Endothelial cell of umbilical vein (primary cell): ENCODE data around the gene STARD5. TPM values are rescaled to one million over a fixed set of nuclear protein-coding genes. Genes with fewer than 3 reads are reported as not detected.

ENCODE experiments used
- BruUV-seq: library from RNA; stranded (reverse); fragments of 400-500 nt; replicated peaks from 2 replicates; lab custom pipeline; 2021; lab: Mats Ljungman, UMichigan
- CTCF ChIA-PET: fragments of 300-600, 350-600 bp; sonication (Branson Sonifier 250); formaldehyde crosslinking; loops from one replicate; lab custom pipeline; 2021; ENCODE audit warnings: antibody characterized with exemption, inconsistent platforms; lab: Charles Lee
- POLR2A ChIA-PET: fragments of 300-600, 350-600 bp; sonication (Branson Sonifier 250); formaldehyde crosslinking; loops from one replicate; lab custom pipeline; 2021; ENCODE audit warnings: antibody characterized with exemption, inconsistent platforms; lab: Charles Lee
- DNase-seq: peaks from one replicate; pipeline ENCODE4 v3.0.0-alpha.2; 2011; ENCODE audit warnings: low read depth, low spot score
- FAIRE-seq: peaks from 2 replicates; lab custom pipeline; 2011; peaks lifted over from hg19 to GRCh38; lab: Jason Lieb, UNC
- H2AFZ ChIP-seq: 2 replicates; pipeline ENCODE4 v1.6.0; 2012; ENCODE audit warnings: low read depth, low read length, control low read depth, inconsistent platforms
- H3K27ac ChIP-seq: 2 replicates; pipeline ENCODE4 v1.5.1; 2011; ENCODE audit warnings: low read depth, mild to moderate bottlenecking, control low read depth, low read length, moderate library complexity; ENCODE audit not compliant: insufficient read depth
- H3K27me3 ChIP-seq, 2 experiments: 2 replicates each; pipeline versions ENCODE4 v1.6.0 to v1.6.1; 2011; ENCODE audit warnings: low read length in 2 of 2, mixed read lengths in 1 of 2; ENCODE audit not compliant: control insufficient read depth in 2 of 2, insufficient read depth in 2 of 2
- H3K36me3 ChIP-seq, 2 experiments: 2 replicates in 1 of 2; 3 replicates in 1 of 2; pipeline ENCODE4 v1.5.1; 2011; ENCODE audit warnings: low read length in 2 of 2, mild to moderate bottlenecking in 1 of 2, moderate library complexity in 1 of 2; ENCODE audit not compliant: control insufficient read depth in 2 of 2, insufficient read depth in 2 of 2; ENCODE audit errors: extremely low read depth in 1 of 2
- H3K4me1 ChIP-seq: 3 replicates; pipeline ENCODE4 v1.5.1; 2011; ENCODE audit warnings: mild to moderate bottlenecking, low read length; ENCODE audit not compliant: control insufficient read depth, insufficient read depth; ENCODE audit errors: extremely low read depth
- H3K4me2 ChIP-seq: 2 replicates; pipeline ENCODE4 v1.6.1; 2011; ENCODE audit warnings: low read length, control low read depth, mixed read lengths; ENCODE audit not compliant: insufficient read depth
- H3K4me3 ChIP-seq, 3 experiments: fragments of 200-600 bp in 1 of 3; sonication (generic), shearing (Covaris generic) in 1 of 3; replicated peaks in 1 of 3; 2 replicates each; pipeline ENCODE4 v1.5.1; 2011 to 2016; ENCODE audit warnings: control low read depth in 3 of 3, low read length in 3 of 3, mild to moderate bottlenecking in 2 of 3, inconsistent platforms in 1 of 3, low read depth in 1 of 3, moderate library complexity in 1 of 3; ENCODE audit not compliant: insufficient read depth in 1 of 3
- H3K79me2 ChIP-seq: 2 replicates; pipeline ENCODE4 v1.6.0; 2012; ENCODE audit warnings: low read length, inconsistent platforms; ENCODE audit not compliant: control insufficient read depth, insufficient read depth
- H3K9ac ChIP-seq: replicated peaks from 2 replicates; pipeline ENCODE3; 2011; ENCODE audit warnings: low read length, control low read depth; ENCODE audit not compliant: insufficient read depth; ENCODE audit errors: extremely low read depth
- H3K9me1 ChIP-seq: replicated peaks from 3 replicates; pipeline ENCODE4 v1.6.0; 2011; ENCODE audit warnings: mild to moderate bottlenecking, low read length; ENCODE audit not compliant: control insufficient read depth, insufficient read depth; ENCODE audit errors: extremely low read depth
- H3K9me3 ChIP-seq: replicated peaks from 2 replicates; pipeline ENCODE4 v1.5.1; 2012; ENCODE audit warnings: low read length, inconsistent platforms; ENCODE audit not compliant: control insufficient read depth, insufficient read depth
- H4K20me1 ChIP-seq: replicated peaks from 2 replicates; pipeline ENCODE3; 2011; ENCODE audit warnings: mild to moderate bottlenecking, low read length; ENCODE audit not compliant: control insufficient read depth, insufficient read depth; ENCODE audit errors: extremely low read depth
- EZH2 ChIP-seq: IDR thresholded peaks from 2 replicates; pipeline ENCODE4 v1.6.1; 2012; ENCODE audit warnings: borderline replicate concordance, low read depth, mild to moderate bottlenecking, moderate library complexity, low read length, inconsistent platforms; ENCODE audit not compliant: severe bottlenecking
- FOS ChIP-seq: IDR thresholded peaks from 2 replicates; pipeline ENCODE4 v1.6.1; 2011; ENCODE audit warnings: mild to moderate bottlenecking, low read length, moderate library complexity, borderline replicate concordance; ENCODE audit not compliant: insufficient read depth
- GATA2 ChIP-seq: IDR thresholded peaks from 2 replicates; pipeline ENCODE4 v1.7.0; 2011; ENCODE audit warnings: low read depth, mild to moderate bottlenecking, moderate library complexity, mixed read lengths, low read length; ENCODE audit not compliant: insufficient read length, insufficient read depth
- JUN ChIP-seq: IDR thresholded peaks from 2 replicates; pipeline ENCODE4 v1.6.1; 2011; ENCODE audit warnings: borderline replicate concordance, low read depth; ENCODE audit not compliant: insufficient read length, insufficient read depth
- MAX ChIP-seq: IDR thresholded peaks from 2 replicates; pipeline ENCODE4 v1.6.1; 2011; ENCODE audit not compliant: insufficient read depth, insufficient read length
- MYC ChIP-seq: IDR thresholded peaks from one replicate; pipeline ENCODE4 v1.6.1; 2011; ENCODE audit warnings: mild to moderate bottlenecking, low read depth, low read length
- POLR2A ChIP-seq: IDR thresholded peaks from 2 replicates; pipeline ENCODE4 v1.6.1; 2012; ENCODE audit warnings: low read depth, mild to moderate bottlenecking, control low read depth, low read length
- POLR2AphosphoS5 ChIP-seq: IDR thresholded peaks from 2 replicates; pipeline ENCODE4 v1.6.1; 2012; ENCODE audit warnings: low read depth, mild to moderate bottlenecking, control low read depth, low read length, moderate library complexity; ENCODE audit not compliant: insufficient read depth
- dilution Hi-C: fragments of 300-500 bp; cut with MboI; formaldehyde crosslinking; loops from one replicate; pipeline ENCODE4 v1.15.0; 2019; ENCODE audit warnings: low sequenced_read_pairs; ENCODE audit not compliant: extremely low pct_ligation_motif_present
- intact Hi-C: fragments of 100-400 bp; cut with micrococcal nuclease; formaldehyde crosslinking; loops from one replicate; pipeline ENCODE4 v1.10.0; 2022
- polyA plus RNA-seq, 4 experiments: library from polyadenylated mRNA; depleted of rRNA in 3 of 4; stranded (reverse) in 3 of 4; unstranded in 1 of 4; fragments of >200 nt; gene quantifications; 2 replicates each; pipeline versions ENCODE4 v1.2.1 to v1.2.3, GENCODE V29; 2011 to 2012; ENCODE audit warnings: missing spikeins in 1 of 4
- total RNA-seq: library from RNA; stranded (reverse); gene quantifications from 2 replicates; pipeline ENCODE4 v1.2.3, GENCODE V29; 2021
- TF ChIP-seq, protein P1 (sequence below), 2 donors: IDR thresholded peaks; 1 replicate in 1 of 2; 2 replicates in 1 of 2; pipeline ENCODE4 v1.5.1; 2011; ENCODE audit warnings: low read length in 2 of 2, mild to moderate bottlenecking in 2 of 2, moderate library complexity in 2 of 2, control low read depth in 1 of 2, inconsistent platforms in 1 of 2, low read depth in 1 of 2; ENCODE audit not compliant: insufficient read depth in 1 of 2; ENCODE audit errors: extremely low read depth in 1 of 2

Gene STARD5
- total and polyA plus RNA-seq, 2 donors (not counting 3 experiments of a cell fraction or from before 2014, with no cell fraction given) = 2.2 to 3.0 TPM

DNA sequence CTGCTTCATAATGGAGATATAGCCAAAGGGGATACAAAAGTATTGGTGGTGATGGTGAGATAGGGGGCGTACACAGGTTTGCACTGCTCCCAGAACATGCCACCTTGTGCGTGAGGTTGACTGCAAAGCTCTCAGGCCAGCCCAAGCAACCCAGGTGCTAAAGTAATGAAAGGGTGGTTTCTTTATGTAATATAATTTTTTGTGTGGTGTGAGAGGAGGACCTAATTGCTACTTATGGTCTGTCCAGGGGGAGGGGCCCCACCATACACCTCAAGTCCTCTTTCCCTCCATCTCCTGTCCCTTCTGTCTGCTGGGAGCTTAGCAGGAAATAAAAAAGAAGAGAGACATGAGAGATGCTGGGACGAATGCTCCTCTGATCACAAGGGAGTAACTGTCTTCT is 53.8 kb downstream of the STARD5 start:
- DNase-seq = no peak
- Histone ChIP-seq H3K27ac (no peak overlapping the region), H3K27me3 (peaks cover 6% of the 10 kb centered on the region in 2 experiments), H2AFZ (no peak overlapping the region), H3K9me1 (no peaks in the 10 kb centered on the region), H3K9me3 (no peaks in the 10 kb centered on the region), H3K9ac (no peak overlapping the region), H3K4me1 (peaks cover 5% of the 10 kb centered on the region), H3K4me2 (no peak overlapping the region), H3K36me3 (no peaks in the 10 kb centered on the region), H3K4me3 (no peak overlapping the region), H4K20me1 (no peaks in the 10 kb centered on the region), H3K79me2 (no peaks in the 10 kb centered on the region)
- FAIRE-seq = no peak
- dilution Hi-C loops = no loop called here
- TF ChIP-seq JUN (no peak), MAX (no peak), MYC (no peak), GATA2 (no peak), FOS (no peak), EZH2 (no peak), POLR2A (no peak), POLR2AphosphoS5 (no peak)
- TF ChIP-seq, protein P1, sequence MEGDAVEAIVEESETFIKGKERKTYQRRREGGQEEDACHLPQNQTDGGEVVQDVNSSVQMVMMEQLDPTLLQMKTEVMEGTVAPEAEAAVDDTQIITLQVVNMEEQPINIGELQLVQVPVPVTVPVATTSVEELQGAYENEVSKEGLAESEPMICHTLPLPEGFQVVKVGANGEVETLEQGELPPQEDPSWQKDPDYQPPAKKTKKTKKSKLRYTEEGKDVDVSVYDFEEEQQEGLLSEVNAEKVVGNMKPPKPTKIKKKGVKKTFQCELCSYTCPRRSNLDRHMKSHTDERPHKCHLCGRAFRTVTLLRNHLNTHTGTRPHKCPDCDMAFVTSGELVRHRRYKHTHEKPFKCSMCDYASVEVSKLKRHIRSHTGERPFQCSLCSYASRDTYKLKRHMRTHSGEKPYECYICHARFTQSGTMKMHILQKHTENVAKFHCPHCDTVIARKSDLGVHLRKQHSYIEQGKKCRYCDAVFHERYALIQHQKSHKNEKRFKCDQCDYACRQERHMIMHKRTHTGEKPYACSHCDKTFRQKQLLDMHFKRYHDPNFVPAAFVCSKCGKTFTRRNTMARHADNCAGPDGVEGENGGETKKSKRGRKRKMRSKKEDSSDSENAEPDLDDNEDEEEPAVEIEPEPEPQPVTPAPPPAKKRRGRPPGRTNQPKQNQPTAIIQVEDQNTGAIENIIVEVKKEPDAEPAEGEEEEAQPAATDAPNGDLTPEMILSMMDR (IDR thresholded peaks at IDR 0.05; ENCODE audit: extremely low read depth in 1 of 2, insufficient read depth in 1 of 2, low read depth in 1 of 2, low read length in 2 of 2) = no peak
- CTCF ChIA-PET = no interaction called here
- POLR2A ChIA-PET = no interaction called here
- BruUV-seq = no TSS peak
- intact Hi-C loops = loop anchor here (10.0 kb wide), 1 partner anchor 775 kb away; the partner anchor contains the start of gene MEX3B
